OCI-LY3 (cell line): ENCODE data around the gene NUAK2.
"Not testable (repeated sequence)": the region's sequence is repeated elsewhere in the genome, so short reads cannot be mapped to it uniquely, and the experiment has no call there.

Experiments
- H2AFZ ChIP-seq: fragments of 200-600, 300-600 bp; shearing (Covaris generic); 2 replicates; pipeline ENCODE4 v1.6.0; 2014; ENCODE audit warnings: antibody characterized with exemption, low read depth, low read length
- H3K27ac ChIP-seq: fragments of 200-600, 300-600 bp; sonication (generic); 2 replicates; pipeline ENCODE4 v1.5.1; 2014; ENCODE audit warnings: mild to moderate bottlenecking, low read length, moderate library complexity, mixed read lengths
- H3K27me3 ChIP-seq: fragments of 200-600, 300-600 bp; sonication (generic); 2 replicates; pipeline ENCODE4 v1.6.1; 2014; ENCODE audit warnings: low read depth, low read length, mixed read lengths
- H3K36me3 ChIP-seq: fragments of 200-600, 300-600 bp; sonication (generic); replicated peaks from 2 replicates; pipeline ENCODE3; 2014; ENCODE audit warnings: low read depth, low read length, mixed read lengths
- H3K4me1 ChIP-seq: fragments of 300-600, 200-600 bp; sonication (generic); 2 replicates; pipeline ENCODE4 v1.6.1; 2014; ENCODE audit warnings: low read length, mixed read lengths
- H3K4me2 ChIP-seq: fragments of 200-600, 300-600 bp; sonication (generic); 2 replicates; pipeline ENCODE4 v1.6.1; 2014; ENCODE audit warnings: low read length, mixed read lengths
- H3K4me3 ChIP-seq: fragments of 300-600, 200-600 bp; sonication (generic); 2 replicates; pipeline ENCODE4 v1.5.1; 2014; ENCODE audit warnings: antibody characterized with exemption, mild to moderate bottlenecking, low read length, moderate library complexity
- H3K79me2 ChIP-seq: fragments of 300-600, 200-600 bp; shearing (Covaris generic); 2 replicates; pipeline ENCODE4 v1.6.1; 2014; ENCODE audit warnings: mild to moderate bottlenecking, low read length, mixed read lengths
- H3K9ac ChIP-seq: fragments of 300-600, 200-600 bp; shearing (Covaris generic); 2 replicates; pipeline ENCODE4 v1.6.0; 2014; ENCODE audit warnings: mild to moderate bottlenecking, low read length, moderate library complexity
- H3K9me3 ChIP-seq: fragments of 200-600, 300-600 bp; shearing (Covaris generic); 2 replicates; pipeline ENCODE4 v1.6.1; 2014; ENCODE audit warnings: low read length, mixed read lengths; ENCODE audit not compliant: insufficient read depth
- H4K20me1 ChIP-seq: fragments of 200-600, 300-600 bp; sonication (generic); 2 replicates; pipeline ENCODE4 v1.6.1; 2016; ENCODE audit warnings: low read length, mixed read lengths; ENCODE audit not compliant: insufficient read depth
- CTCF ChIP-seq: fragments of 200-600, 300-600 bp; sonication (generic); IDR thresholded peaks from 2 replicates; pipeline ENCODE4 v1.5.1; 2014; ENCODE audit warnings: antibody characterized with exemption, low read length, low read depth
- EZH2phosphoT487 ChIP-seq: fragments of 200-600 bp; shearing (Covaris generic); IDR thresholded peaks from 2 replicates; pipeline ENCODE4 v1.6.1; 2018; ENCODE audit warnings: antibody characterized with exemption, mixed run types, low read depth

The NUAK2 gene

DNA sequence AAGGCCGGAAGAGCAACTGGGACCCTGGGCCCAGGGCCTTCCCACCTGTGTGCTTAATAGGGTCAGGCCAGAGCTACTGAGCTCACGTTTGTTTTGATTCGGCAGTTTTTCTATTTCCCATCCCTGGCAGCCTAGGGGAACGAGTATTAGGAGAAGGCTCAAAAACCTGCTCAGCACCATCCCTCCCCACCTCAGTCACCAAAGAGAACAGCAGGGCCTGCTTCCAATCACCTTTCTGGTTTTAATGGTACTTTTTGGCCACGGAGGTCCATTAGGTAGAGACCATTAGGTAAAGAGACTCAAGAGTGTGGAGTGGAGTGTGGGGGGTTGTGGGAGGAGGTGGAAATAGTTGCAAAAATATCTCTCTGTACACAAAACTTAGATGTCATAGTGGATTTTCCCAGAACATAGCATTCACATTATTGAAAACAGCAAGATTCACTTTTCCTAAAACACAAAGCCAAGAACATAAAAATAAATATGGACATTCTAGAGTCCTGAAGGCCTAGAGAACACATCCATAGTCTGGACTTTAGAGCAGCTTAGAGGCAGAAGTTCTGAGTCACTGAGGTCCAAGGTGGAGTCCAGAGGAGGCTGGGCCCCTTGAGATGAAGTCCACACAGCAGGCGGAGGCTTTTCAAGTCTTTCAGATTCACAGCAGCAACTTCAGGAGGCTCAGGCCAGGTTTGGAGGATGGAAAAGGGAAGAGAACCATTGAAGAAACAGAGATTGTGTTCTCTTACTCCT lies 19.5 kb downstream of the NUAK2 start:
- Histone ChIP-seq H3K4me1 (peaks cover 43% of the 10 kb centered on the region), H4K20me1 (peaks cover 14% of the 10 kb centered on the region; the same call in 1 of the 2 replicates), H3K27me3 (no peaks in the 10 kb centered on the region), H2AFZ (no peak overlapping the region), H3K27ac (0 out of 2 replicates have a peak overlapping the region, but pooled peaks have one; percentile 54), H3K36me3 (peaks cover 46% of the 10 kb centered on the region), H3K4me2 (peak overlapping the region; percentile 43), H3K79me2 (no peaks in the 10 kb centered on the region), H3K9me3 (no peaks in the 10 kb centered on the region), H3K9ac (peak overlapping the region; percentile 11; the same call in 1 of the 2 replicates), H3K4me3 (no peak overlapping the region)
- TF ChIP-seq EZH2phosphoT487 (no peak), CTCF (no peak)

DNA sequence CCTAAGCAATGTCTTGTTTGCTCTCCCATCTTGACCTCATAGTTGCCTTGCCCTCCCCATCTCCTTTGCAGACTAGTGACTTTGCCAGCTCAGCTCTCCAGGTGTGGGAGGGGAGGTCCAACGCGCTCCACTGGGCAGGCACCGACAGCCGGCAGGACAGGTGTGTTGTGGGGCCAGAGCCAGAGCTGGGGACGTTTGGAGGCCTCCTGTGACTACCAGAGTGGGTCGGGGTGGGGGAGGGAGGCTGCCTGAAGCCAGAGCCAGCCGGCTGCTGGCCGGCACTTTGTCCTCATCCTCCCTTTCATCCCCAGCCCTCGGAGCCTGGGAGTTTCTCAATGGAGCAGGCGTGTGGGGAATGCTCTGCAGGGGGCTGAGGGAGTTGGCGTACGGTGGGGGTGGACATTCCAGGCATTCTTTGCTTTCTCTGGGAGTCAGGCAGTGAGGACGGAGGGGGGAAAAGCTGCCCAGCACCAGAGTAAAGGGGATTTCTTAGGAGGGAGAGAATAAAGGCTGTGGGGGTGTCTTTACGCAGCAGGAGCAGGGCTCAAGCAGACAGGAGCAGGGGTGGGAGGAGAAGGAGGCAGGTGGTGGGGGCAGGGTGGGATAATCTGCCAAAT lies 20.2 kb downstream of the NUAK2 start:
- Histone ChIP-seq H3K9ac (peak overlapping the region; percentile 29; the same call in 1 of the 2 replicates), H3K27me3 (no peaks in the 10 kb centered on the region), H3K4me3 (peak overlapping the region; percentile 9; the same call in 1 of the 2 replicates), H3K79me2 (no peaks in the 10 kb centered on the region), H3K36me3 (peaks cover 39% of the 10 kb centered on the region), H3K27ac (peak overlapping the region; percentile 54), H3K4me2 (peak overlapping the region; percentile 43), H3K9me3 (no peaks in the 10 kb centered on the region), H2AFZ (no peak overlapping the region), H3K4me1 (peaks cover 43% of the 10 kb centered on the region), H4K20me1 (peaks cover 7% of the 10 kb centered on the region; the same call in 1 of the 2 replicates)
- TF ChIP-seq EZH2phosphoT487 = no peak
- TF ChIP-seq CTCF = no peak

DNA sequence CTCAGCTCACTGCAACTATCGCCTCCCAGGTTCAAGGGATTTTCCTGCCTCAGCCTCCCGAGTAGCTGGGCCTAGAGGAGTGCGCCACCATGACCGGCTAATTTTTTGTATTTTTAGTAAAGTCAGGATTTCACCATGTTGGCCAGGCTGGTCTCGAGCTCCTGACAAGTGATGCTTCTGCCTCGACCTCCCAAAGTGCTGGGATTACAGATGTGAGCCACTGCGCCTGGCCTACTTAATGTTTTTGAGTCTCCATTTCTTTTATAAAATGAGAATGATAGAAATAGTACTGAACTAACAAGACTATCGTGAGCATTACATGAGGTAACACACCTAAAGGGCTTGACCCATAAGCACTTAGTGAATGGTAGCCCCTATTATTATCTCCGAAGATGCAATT lies 21.4 kb downstream of the NUAK2 start:
- peak overlapping the region; percentile 43; the same call in 1 of the 2 replicates for H3K4me2 ChIP-seq
- peaks cover 31% of the 10 kb centered on the region for H3K36me3 ChIP-seq
- peaks cover 4% of the 10 kb centered on the region; the same call in 1 of the 2 replicates for H4K20me1 ChIP-seq
- H3K27ac ChIP-seq = no peak overlapping the region
- no peak overlapping the region for H2AFZ ChIP-seq
- H3K79me2 ChIP-seq = no peaks in the 10 kb centered on the region
- no peaks in the 10 kb centered on the region for H3K9me3 ChIP-seq
- TF ChIP-seq EZH2phosphoT487 (no peak), CTCF (no peak)
- no peak overlapping the region for H3K9ac ChIP-seq
- no peak overlapping the region for H3K4me3 ChIP-seq
- H3K27me3 ChIP-seq = no peaks in the 10 kb centered on the region
- H3K4me1 ChIP-seq = peaks cover 48% of the 10 kb centered on the region

DNA sequence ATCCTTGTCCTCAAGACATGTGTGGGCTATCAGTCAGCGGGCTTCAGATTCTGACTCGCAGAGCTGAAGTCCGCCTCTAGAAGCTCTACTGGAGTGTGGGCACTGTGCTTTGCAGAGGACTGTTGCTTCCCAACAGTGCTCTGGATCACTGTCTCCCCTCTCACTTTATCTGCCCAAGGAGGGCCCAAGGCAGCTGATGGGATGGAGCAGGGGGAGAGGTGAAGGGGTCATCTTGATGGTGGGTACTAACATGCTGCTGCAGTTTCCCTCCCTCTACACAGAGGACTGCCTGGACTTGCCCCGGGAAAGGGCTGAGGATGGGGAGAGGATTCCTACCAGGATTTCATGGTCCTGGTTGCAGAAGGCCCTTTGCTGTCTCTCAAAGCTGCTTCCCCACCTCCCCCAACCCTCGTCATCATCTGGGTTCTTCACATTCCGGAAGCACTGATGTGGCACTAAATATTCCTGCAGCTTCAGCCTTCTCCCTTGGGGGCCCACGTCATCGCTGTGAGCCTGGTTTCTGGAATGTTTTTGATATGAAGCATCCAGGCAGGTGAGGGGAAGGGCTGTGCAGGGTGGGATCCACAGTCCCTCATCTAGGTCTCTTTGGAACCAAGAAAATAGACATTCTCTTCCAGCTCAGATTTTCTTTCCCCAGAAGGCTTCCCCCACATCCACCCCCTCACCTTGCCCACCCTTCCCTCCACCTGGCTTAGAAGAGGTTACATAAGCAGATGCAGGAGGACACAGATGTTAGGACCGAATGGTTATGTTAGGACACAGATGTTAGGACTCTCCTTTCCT lies 23.2 kb downstream of the NUAK2 start:
- H3K4me2 ChIP-seq = peak overlapping the region; percentile 6; the same call in 1 of the 2 replicates
- H3K4me1 ChIP-seq = peaks cover 66% of the 10 kb centered on the region
- H3K27me3 ChIP-seq = no peaks in the 10 kb centered on the region
- H4K20me1 ChIP-seq = peaks cover 4% of the 10 kb centered on the region; the same call in 1 of the 2 replicates
- H3K9ac ChIP-seq = no peak overlapping the region
- H3K4me3 ChIP-seq = no peak overlapping the region
- H3K79me2 ChIP-seq = no peaks in the 10 kb centered on the region
- no peak overlapping the region for H3K27ac ChIP-seq
- no peaks in the 10 kb centered on the region for H3K9me3 ChIP-seq
- no peak for TF ChIP-seq EZH2phosphoT487
- no peak for TF ChIP-seq CTCF
- no peak overlapping the region for H2AFZ ChIP-seq
- peaks cover 13% of the 10 kb centered on the region for H3K36me3 ChIP-seq

DNA sequence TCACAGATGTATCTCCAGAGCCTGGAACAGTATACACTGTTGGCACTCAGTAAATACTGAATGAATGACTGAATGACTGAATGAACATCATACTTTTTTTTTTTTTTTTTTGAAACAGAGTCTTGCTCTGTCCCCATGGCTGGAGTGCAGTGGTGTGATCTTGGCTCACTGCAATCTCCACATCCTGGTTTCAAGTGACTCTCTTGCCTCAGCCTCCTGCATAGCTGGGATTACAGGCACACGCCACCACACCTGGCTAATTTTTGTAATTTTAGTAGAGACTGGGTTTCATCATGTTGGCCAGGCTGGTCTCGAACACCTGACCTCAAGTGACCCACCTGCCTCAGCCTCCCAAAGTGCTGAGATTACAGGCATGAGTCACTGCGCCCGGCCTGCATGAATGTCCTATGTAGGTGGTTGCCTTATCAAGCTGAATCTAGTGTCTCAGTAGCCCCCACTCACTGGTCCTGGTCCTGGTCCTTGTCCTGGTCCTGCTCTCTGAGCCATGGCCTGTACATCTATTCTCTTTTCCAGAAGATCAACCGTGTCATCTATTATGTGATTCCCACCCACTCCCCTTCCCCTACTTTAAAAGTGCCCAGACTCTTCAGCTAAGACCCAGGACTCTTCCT lies 23.9 kb downstream of the NUAK2 start:
- not testable (repeated sequence) for H2AFZ ChIP-seq, H3K9ac ChIP-seq, H3K9me3 ChIP-seq, H3K36me3 ChIP-seq, H3K27me3 ChIP-seq, H4K20me1 ChIP-seq, H3K79me2 ChIP-seq, H3K27ac ChIP-seq, H3K4me2 ChIP-seq, H3K4me3 ChIP-seq
- peaks cover 66% of the 10 kb centered on the region for H3K4me1 ChIP-seq
